OCI-LY3 (cell line): ENCODE results near the gene CLIP2.

Source experiments
- EZH2phosphoT487 ChIP-seq: fragments of 200-600 bp; shearing (Covaris generic); IDR thresholded peaks from 2 replicates; pipeline ENCODE4 v1.6.1; 2018; ENCODE audit warnings: antibody characterized with exemption, mixed run types, low read depth
- TF ChIP-seq, protein P1 (sequence below): fragments of 200-600, 300-600 bp; sonication (generic); IDR thresholded peaks from 2 replicates; pipeline ENCODE4 v1.5.1; 2014; ENCODE audit warnings: antibody characterized with exemption, low read length, low read depth

- TF ChIP-seq, protein P1, sequence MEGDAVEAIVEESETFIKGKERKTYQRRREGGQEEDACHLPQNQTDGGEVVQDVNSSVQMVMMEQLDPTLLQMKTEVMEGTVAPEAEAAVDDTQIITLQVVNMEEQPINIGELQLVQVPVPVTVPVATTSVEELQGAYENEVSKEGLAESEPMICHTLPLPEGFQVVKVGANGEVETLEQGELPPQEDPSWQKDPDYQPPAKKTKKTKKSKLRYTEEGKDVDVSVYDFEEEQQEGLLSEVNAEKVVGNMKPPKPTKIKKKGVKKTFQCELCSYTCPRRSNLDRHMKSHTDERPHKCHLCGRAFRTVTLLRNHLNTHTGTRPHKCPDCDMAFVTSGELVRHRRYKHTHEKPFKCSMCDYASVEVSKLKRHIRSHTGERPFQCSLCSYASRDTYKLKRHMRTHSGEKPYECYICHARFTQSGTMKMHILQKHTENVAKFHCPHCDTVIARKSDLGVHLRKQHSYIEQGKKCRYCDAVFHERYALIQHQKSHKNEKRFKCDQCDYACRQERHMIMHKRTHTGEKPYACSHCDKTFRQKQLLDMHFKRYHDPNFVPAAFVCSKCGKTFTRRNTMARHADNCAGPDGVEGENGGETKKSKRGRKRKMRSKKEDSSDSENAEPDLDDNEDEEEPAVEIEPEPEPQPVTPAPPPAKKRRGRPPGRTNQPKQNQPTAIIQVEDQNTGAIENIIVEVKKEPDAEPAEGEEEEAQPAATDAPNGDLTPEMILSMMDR: no peak
- TF ChIP-seq EZH2phosphoT487: no peak
Observed at GRCh38 chr7:74405899-74406512, 116.8 kb downstream of the CLIP2 start.
